ENCODE results near the gene PNPO.

PNPO gene

DNA sequence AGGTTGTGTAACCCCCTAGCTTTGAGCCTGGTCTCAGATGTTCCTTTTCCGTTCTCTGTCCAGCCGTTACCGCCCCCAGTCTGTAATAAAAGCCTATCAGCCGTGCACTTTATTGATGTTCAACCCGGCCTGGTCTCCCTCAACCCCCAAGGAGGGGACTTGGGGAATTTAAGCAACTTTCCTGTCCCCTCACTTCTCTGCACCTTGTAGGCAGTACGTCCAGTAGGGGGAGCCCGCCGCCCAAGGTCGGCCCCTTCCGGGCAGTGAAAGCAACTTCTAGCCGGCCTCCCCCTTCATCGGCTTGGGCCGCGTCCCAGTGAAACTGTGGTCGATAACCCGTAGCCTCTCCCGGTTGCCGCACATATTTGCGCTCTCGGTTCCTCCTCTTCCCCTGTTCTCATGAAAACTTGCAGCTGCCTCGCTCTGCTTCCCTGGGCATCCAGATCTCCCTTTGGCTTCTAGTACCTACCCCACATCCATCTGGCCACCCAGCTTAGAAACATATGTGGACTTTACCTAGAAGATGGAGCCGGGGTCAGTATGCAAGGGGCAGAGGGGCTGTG lies 7.9 kb downstream of the PNPO start:
- DNase-seq (ENCODE audit: low read depth in 2 of 2, low spot score in 1 of 2) = peak; percentile 56 to 61

DNA sequence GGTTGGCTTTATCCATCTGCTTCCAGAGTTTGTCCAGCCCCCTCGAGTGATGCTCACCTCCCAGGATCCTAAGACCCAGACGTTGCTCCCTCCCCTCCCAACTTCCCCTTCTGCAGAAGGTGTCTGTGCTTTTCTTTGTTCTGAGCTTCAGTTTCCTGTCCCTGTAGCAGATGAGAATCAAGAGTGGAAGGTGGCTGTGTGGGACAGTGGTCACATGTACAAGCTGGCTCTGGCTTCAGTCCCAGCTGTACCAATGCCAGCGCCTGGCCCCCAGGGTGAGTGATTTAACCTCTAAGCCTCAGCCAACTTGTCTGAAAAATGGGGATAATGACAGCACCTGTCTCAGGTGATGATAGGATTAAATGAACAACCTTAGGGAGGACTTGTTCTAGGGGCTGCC lies 8.6 kb downstream of the PNPO start:
- no peak for DNase-seq (ENCODE audit: low read depth in 2 of 2, low spot score in 1 of 2)

DNA sequence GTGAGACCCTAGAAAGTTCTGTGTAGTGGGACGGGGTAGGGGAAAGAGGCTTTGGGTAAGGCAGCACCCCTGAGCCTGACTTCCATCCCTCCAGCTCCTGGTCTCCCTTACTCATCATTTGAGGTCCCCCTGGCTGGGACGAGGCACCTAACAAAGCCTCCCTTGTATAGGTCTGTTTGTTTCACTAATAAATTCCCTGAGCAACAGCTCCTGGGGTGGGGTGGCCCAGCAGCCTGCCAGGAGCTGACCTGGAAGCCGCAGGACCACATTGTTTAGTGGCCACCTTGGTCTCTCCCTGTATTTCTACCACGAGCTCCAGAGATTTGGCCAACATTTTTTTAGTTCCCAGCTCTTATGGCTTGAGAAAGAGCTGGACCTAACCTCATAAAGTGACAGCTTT lies 9.1 kb downstream of the PNPO start:
- no peak for DNase-seq (ENCODE audit: low read depth in 2 of 2, low spot score in 1 of 2)

DNA sequence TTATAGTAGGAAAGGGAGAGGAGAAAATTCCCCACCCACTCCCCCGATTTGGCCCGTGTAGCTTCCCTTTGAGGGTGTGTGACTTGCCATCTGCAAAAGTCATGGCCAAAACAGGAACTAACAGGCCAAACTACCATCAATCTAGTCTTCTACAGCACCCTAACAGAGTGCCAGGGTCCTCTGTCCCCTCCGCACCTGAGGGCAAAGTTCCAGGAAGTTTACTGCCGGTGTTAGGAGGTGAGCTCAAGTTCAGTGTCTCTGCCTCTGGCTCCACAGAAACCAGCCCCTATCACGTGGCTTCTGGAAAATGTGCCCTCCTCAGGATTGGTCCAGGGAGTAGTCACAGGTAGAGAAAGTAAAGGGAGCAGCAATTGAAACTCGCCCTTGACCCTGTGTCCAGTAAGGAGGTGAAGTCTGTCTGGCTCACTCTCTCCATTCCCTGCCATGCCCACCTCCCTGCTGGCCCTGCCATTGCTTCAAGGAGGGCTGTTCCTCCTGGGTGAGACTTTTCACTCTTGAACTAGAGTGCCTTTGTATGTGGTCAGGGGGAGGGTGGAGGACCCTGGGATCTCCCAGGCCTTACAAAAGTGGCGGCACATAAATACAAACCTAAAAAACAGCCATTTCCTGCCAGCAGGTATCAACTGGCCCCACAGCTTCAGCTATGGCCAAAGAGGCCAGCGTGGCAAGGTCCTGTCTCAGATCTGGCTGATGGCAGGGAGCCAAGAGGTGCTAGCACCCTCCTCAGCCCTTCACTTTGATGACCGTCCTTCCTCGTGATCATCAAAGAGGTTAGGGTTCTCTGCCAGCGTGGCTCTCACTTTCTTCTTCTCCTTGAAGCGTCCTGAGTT lies 11.0 kb downstream of the PNPO start:
- no peak for DNase-seq (ENCODE audit: low read depth in 2 of 2, low spot score in 1 of 2)

DNA sequence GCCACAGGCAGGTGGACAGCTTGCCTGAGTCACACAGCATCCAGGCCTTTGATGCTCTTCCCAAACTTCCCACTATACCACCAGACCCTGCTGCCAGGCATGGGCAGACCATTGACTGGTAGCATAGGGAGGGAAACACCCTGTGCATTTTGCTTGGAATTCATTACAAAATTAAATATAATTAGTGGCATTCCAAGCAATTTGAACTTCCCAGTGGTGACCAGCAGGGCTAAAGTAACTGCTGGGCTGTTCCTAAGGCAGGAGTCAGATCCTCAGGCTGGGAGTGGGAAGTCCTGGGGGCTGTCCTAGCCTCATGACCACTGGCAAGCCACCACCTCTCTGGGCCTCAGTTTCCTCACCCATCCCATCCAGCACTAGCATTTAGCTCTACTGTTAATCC lies 12.5 kb downstream of the PNPO start:
- DNase-seq (ENCODE audit: low read depth in 2 of 2, low spot score in 1 of 2) = no peak

DNA sequence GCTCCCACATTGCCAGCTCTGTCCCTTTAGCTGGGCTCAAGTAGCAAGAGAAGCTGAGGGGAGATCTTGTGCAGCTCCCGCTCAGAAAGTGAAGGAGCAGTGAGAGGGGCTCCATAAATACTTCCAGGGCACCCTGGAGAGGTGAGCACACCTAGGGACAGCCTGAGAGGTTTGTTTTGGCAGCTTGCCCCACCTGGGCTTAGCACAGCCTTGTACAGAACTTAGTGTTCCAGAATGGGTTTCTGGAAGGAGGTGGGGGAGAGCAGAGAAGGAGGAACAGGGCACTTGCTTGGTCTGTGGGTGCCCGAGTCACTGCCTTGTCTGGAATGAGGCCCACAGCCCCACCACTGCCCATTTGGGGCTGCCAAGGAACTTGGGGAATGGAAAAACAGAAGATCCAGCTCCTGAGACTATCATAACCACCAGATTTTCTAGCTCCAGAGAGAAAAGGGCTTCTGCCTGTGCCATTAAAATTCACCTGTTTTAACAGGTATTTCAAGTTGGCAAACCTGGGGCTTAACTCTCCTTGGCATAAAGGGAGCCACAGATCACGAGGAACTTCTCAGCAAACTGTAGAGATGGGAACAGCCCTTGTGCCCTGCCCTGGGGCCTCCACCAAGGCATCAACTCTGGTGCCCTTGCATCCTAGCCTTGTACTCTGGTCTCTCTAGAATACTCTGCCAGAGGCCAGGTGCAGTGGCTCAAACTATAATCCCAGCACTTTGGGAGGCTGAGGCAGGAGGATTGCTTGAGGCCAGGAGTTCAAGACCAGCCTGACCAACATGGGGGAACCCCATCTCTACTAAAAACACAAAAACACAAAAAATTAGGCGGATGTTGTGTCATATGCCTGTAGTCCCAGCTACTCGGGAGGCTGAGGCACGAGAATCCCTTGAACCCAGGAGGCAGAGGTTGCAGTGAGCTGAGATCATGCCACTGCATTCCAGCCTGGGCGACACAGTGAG lies 14.4 kb downstream of the PNPO start:
- no peak for DNase-seq (ENCODE audit: low read depth in 2 of 2, low spot score in 1 of 2)

DNA sequence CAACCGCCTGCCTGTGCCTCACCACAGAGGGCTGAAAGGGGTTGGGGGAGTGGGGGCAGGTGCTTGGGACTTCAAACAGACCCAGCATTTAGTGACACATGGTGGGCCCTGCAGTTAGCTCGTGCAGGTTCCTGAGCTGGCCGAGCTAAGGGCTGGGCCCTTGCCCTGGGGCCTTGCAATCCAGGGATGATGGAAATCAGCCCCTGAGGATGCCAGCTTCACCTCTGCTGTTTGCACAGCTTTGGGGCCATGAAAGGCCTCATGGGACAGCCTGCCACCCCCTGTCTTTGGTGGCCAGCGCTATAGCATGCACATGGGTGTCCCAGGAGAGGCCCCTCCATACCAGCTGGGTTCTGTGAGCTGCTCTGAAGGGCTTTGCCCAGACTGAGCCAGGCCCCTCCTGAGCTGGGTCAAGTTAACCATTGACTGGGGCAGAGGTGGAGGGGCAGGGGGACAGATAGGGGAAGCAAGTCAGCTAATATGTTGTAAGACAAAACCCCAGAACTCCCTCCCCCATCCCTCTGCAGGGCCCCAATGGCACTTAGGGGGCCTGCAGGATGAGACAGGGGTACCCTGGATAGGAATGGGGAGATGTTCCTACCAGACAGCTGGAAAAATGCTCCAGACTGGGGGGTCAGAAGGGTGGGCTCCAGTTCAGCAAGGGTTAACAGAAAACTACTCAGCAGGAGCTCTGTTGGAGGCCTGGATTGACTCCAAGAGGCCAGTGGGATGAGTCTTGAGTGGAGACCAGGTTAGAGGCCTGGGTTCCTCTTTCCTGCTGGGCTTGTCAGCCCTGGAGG lies 15.6 kb downstream of the PNPO start:
- no peak for DNase-seq (ENCODE audit: low read depth in 2 of 2, low spot score in 1 of 2)

DNA sequence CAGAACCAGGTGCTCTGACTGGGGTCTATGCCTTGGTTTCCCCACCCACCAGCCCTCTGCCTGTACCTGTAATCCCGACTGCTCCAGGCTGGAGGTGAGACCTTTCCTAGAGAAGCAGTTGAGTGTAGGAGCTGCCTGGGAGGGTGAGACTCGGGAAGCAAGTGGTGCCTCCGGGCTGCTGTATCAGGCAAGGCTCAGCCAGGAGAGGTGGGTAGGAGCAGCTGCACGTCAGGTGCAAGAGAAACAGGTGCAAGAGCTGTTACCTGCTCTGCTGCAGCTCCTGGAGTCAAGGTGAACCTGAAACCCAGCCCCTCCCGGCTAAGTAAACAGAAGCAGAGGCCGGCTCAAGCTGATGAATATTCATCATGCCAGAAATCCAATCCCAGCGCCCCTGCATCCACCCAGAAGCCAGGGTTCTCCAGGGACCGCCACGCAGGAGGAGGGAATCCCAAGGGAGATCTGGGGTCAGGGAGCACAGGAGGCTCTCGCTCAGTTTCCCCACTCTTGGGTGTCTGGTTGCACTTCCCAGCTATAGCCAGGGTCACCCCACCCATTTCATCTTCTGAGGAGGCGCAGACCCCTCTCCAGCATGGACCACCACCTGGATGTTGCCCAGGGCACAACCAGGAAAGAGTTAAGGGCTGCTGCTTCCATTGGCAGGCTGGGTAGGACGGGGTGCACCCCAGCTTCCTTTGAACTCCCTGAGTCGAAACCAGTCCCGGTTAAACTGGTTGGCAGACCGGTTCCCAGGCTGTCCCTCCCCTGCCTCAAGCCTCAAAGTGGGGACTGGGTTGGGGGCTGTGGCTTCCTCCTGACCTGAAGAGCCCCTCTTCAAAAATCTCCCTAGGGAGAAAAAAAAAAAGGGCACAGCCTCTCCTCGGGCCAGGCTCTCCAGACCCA lies 16.5 kb downstream of the PNPO start, which contains the start of gene PRR15L:
Gene PRR15L (minus strand): TSS at position 293 of the 900 bp plus-strand sequence. CDS start 4,649 bp downstream, outside the sequence.
- DNase-seq (ENCODE audit: low read depth in 2 of 2, low spot score in 1 of 2) = no peak

DNA sequence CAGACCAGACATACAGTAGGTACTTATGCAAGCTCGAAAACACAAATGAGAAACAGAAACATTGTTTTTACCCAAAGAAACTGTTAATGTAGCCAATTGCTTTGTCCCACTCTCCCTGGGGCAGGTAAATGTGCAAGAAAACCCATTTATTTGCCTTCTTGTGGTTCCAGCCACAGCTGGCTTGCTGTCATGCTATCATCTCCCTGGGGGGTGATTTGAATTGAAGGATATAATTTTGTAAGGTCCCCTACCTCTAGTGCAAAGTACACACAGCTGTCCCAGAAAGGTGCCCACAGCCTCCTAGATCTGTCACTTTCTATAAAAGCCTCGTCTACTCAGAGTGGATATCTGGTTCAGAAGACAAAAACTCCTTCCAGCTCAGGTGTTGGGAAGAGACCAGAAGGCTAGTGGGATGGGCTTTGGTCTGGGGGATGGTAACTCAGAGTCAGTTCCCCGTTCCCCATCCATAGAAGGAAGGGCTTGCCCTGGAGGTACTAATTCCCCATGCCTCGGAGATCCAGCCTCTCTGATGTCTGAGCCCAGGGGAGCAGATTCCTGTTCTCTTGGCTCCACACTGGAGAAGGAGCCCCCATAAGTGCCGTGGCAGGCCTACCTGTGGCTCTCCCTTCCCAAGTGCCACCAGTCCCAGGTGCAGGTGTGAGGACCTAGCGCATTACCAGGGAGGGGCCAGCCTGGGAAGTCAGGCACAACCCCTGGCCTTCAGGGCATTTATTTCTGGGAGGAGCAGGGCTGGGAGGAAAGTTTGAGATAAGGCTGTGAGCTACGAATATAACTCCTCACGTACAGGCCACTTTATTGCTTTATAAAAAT lies 18.7 kb downstream of the PNPO start:
- no peak for DNase-seq (ENCODE audit: low read depth in 2 of 2, low spot score in 1 of 2)

DNA sequence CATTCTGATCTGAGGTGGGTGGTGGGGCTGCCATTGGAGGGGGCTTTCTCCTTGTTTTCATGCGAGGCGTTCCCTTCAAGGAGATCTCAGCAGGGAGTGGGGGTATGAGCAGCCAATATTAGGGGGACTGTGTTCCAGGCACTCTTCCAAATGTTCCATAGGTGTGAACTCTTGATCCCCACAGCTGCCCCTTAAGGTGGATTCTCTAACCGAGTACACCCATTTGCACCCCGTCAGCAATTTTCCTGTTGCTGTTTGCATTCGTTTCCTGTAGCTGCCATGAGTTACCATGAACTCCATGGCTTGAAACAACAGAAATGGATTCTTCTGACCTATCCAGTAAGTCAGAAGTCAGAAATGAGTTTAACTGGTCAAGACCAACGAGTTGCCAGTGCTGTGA lies 20.0 kb downstream of the PNPO start:
- no peak for DNase-seq (ENCODE audit: low read depth in 2 of 2, low spot score in 1 of 2)

DNA sequence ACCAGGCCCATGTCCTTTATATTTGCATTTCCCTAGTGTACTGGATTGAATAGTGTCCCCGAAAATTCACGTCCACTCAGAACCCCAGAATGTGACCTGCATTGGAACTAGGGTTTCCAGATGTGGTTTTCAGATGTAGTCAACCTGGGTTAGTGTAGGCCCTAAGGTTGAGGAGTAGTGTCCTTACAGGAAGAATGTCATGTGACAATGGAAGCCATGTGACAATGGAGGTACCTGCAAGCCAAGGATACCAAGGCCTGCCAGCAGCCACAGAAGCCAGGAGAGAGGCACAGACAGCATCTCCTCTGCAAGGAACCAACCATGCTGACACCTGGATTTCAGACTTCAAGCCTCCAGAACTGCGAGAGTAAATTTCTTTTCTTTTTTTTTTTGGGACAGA lies 21.5 kb downstream of the PNPO start:
- DNase-seq (ENCODE audit: low read depth in 2 of 2, low spot score in 1 of 2) = no peak

DNA sequence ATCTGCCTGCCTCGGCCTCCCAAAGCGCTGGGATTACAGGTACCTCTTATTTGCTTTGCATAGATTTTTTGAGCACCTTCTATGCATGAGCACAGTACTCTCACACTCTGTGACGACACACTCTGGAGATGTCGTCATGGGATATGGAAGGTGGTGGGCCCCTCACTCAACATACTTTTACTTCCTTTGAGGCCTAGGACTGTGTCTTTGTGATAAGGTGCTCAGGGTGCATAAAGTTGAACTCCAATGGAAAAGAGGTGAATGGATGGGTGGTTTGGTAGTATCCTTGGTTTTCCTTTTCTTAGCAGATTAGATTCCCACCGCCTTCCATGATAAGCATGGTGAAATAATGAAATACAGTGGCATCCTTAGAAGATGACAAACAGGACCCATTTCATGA lies 23.5 kb downstream of the PNPO start:
- no peak for DNase-seq (ENCODE audit: low read depth in 2 of 2, low spot score in 1 of 2)

DNA sequence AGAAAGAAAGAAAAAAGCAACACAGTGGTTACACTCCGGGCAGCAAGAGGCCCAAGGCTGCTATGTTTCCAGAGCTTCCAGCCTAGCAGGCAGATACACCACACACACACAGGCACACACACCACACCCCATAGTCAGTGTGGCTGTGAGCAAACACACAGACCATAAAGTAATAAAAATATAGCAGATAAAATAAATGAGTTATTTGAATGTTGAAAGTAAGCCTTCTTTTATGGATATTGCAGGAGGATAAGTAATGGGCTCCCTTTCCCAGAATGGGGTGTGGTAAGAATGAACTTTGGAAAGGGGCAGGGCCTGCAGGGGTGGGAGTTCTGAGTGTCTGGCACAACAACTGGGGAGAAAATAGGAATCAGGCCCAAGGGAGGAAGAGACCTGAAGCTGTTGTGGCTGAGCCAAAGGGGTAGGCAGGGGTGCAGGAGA lies 24.7 kb downstream of the PNPO start:
- DNase-seq (ENCODE audit: low read depth in 2 of 2, low spot score in 1 of 2) = no peak

DNA sequence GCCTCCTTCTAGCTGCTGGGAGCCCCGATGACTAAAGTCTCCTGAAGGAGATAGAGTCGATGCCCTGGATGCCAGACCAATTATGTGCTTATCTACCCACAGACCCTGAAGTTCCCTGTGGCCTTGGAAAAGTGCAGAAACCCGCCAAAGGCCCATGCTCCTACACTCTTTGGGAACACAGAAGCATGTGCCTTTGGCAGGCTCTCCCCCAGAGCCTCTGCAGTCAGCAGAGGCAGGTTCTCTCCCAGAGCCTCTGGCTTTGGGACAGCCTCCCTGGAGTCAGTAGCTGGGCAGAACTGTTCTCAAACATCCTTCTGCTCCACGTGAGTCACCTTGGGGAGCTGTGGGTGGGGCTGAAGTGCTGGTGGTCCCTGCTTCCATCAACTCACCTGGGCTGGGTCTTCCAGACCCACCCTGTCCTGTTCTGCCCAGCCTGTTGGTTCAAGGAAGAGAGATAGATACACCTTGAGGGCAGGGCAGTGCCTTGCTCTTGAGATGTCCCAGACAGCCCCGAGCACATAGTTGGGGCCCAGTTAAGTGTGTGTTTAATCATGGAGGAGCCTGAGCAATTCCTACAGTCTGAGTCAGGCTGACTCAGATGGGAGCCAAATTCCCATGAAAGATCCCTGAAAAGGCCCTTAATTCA lies 26.4 kb downstream of the PNPO start:
- DNase-seq (ENCODE audit: low read depth in 2 of 2, low spot score in 1 of 2) = no peak

DNA sequence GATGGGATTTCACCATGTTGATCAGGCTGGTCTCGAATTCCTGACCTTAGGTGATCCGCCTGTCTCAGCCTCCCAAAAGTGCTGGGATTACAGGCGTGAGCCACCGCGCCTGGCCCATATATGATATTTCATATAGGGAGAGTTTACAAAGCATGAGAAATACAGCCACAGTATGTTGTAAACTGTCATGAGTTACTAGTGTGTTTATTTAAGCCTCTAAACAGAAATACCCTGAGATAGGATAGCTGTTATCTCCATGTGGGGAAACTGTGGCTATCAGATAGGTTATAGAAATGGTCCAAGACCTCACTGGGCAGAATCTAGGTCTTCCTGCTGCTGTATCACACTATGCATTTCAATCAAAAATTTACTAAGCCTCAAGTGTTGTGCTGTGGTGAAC lies 27.5 kb downstream of the PNPO start:
- DNase-seq (ENCODE audit: low read depth in 2 of 2, low spot score in 1 of 2) = no peak

DNA sequence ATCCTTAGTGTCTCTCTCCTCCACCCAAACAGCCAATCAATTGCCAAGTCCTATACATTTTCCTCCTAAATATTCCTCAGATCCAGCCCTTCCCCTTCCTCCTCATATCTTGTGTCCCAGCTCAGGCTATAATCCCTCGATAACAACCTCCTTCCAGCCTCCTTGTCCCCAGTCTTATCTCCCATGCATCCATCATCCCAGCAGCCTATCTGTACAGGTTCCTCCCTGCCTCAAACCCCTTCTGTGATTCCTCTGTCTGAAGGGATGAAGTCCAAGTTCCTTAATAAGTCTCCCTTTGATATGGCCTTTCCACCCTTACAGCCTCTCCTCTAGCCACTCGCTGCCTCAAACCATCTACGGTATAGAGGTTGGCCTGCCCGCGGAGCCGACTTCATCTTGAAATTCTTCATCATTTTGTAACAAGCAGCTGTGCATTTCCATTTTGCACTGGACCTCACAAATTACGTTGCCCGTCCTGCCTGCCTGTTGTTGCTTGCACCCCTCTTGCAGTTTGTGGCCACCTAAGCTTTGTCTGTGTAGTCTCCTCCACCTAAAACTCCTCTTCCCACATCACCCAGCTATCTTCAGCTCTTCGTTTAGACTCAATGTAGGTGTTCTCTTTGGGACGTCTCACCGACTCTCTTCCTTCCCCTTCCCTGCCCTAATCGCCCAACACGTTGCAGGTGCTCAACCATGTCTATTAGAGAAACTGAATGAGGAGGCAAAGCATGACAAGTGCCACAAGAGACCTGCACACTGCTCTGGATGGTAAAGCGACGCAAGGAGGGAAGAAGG lies 28.8 kb downstream of the PNPO start:
- no peak for DNase-seq (ENCODE audit: low read depth in 2 of 2, low spot score in 1 of 2)

DNA sequence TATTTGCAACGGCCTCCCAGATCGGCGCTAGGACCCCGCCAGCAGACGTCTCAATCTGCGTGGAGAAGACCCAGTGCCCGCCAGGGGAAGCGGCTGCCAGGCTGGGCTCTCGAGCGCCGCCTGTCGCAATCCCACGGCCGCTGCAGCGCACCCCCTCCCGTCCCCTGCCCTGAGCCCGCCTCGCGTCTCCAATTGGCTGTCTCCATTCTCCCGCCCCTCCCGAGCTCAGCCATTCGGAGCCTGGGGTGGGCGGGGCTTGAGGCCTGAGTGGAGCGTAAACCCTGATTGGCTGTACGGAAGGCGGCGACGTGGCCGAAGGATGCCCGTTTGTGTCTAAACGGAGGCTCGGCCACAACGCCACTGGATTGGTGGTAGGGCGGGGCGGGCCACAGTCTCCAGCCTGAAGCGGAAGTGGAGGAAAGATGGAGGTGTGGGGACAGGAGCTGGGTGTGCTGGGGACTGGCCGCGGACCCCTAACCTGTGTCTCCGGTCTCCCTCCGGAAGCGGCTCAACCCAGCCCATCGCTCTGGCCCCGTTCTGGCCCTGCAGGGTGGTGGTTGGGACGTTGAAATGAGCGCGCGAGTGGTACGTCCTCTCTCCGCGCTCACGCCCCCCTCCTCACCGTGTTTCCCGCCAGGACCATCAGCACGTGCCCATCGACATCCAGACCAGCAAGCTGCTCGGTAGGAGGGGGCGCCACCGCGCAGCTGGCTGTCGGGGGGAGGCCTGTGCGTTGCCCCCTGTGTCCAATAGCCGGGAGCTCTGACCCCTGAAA lies 29.5 kb downstream of the PNPO start, which contains the start of gene CDK5RAP3:
Gene CDK5RAP3 (plus strand): TSS at position 389 of the 775 bp plus-strand sequence. CDS start 34 bp downstream, at position 423.
- peak; percentile 96 to 98 for DNase-seq (ENCODE audit: low read depth in 2 of 2, low spot score in 1 of 2)
